ENCODE measurements around the gene MOXD1. TPM values are rescaled to one million over a fixed set of nuclear protein-coding genes. Genes with fewer than 3 reads are reported as not detected.

MOXD1 gene
- total RNA-seq, 2 experiments from 2014 or later, result 0.74 TPM; not detected in 1

- H3K4me3 ChIP-seq (ENCODE audit: low read depth, low read length, poor library complexity, severe bottlenecking), result no peak overlapping the region
- H3K4me2 ChIP-seq (ENCODE audit: low read length), result no peak overlapping the region
- no peaks in the 10 kb centered on the region for H4K20me1 ChIP-seq (ENCODE audit: insufficient read depth, low read length)
- peaks cover 11% of the 10 kb centered on the region for H3K9me3 ChIP-seq (ENCODE audit: low read length)
- no peaks in the 10 kb centered on the region for H3K9me2 ChIP-seq (ENCODE audit: insufficient read depth, low read length)
- no peaks in the 10 kb centered on the region for H3K79me2 ChIP-seq (ENCODE audit: insufficient read depth, low read depth, low read length)
- H3K4me1 ChIP-seq (ENCODE audit: insufficient read depth, low read length, poor library complexity, severe bottlenecking), result peaks cover 35% of the 10 kb centered on the region
- H3K36me3 ChIP-seq (ENCODE audit: insufficient read depth, low read length), result no peaks in the 10 kb centered on the region
- peak overlapping the region; percentile 62; the same call in 1 of the 2 replicates for H2AFZ ChIP-seq (ENCODE audit: low read length)
- ChIA-PET POLR2A (interaction anchor here (0.5 to 2.7 kb wide), 9 partner anchors 9 to 511 kb away, joined by 3 to 22 read pairs (median 3); partner anchors contain the start of gene STX7), CTCF (ENCODE audit: unreplicated experiment) (interaction anchor here (0.8 to 1.8 kb wide), 5 partner anchors 19 to 373 kb away, joined by 3 to 21 read pairs (median 4); no protein-coding TSS in a partner anchor)
- peak; percentile 80 for DNase-seq (ENCODE audit: low spot score)
- TF ChIP-seq EZH2phosphoT487 (IDR thresholded peaks at IDR 0.05; ENCODE audit: borderline replicate concordance, low read depth, low read length) (no peak), CTCF (conservative IDR thresholded peaks at IDR 0.05; ENCODE audit: low read length) (peak; percentile 95)
- no TSS peak for BruUV-seq (replicated peaks)
- H3K27ac ChIP-seq (ENCODE audit: low read depth, low read length, poor library complexity, severe bottlenecking), result no peak overlapping the region
- intact Hi-C loops (cut with micrococcal nuclease; ENCODE audit: unreplicated experiment), result loop anchor here (1.0 kb wide), 2 partner anchors 19 to 373 kb away; no protein-coding TSS in a partner anchor
Measured at GRCh38 chr6:132298344-132298949, 102.8 kb downstream of the MOXD1 start.

GRCh38 chr6:132289756-132290155, 111.5 kb downstream of the MOXD1 start:
- Histone ChIP-seq H3K4me2 (ENCODE audit: low read length) (no peak overlapping the region), H3K4me3 (ENCODE audit: low read depth, low read length, poor library complexity, severe bottlenecking) (no peak overlapping the region), H3K79me2 (ENCODE audit: insufficient read depth, low read depth, low read length) (no peaks in the 10 kb centered on the region), H3K9me2 (ENCODE audit: insufficient read depth, low read length) (no peaks in the 10 kb centered on the region), H2AFZ (ENCODE audit: low read length) (no peak overlapping the region; the same call in 1 of the 2 replicates), H3K36me3 (ENCODE audit: insufficient read depth, low read length) (no peaks in the 10 kb centered on the region), H4K20me1 (ENCODE audit: insufficient read depth, low read length) (no peaks in the 10 kb centered on the region), H3K4me1 (ENCODE audit: insufficient read depth, low read length, poor library complexity, severe bottlenecking) (peaks cover 15% of the 10 kb centered on the region), H3K27ac (ENCODE audit: low read depth, low read length, poor library complexity, severe bottlenecking) (no peak overlapping the region), H3K9me3 (ENCODE audit: low read length) (peaks cover 3% of the 10 kb centered on the region; the same call in 1 of the 2 replicates)
- CTCF ChIA-PET (ENCODE audit: unreplicated experiment), result interaction anchor here (2.0 kb wide), 1 partner anchor 10 kb away, joined by 10 read pairs; no protein-coding TSS in a partner anchor
- TF ChIP-seq EZH2phosphoT487 (IDR thresholded peaks at IDR 0.05; ENCODE audit: borderline replicate concordance, low read depth, low read length) (no peak), CTCF (conservative IDR thresholded peaks at IDR 0.05; ENCODE audit: low read length) (no peak)
- POLR2A ChIA-PET, result interaction anchor here (0.6 to 4.0 kb wide), 7 partner anchors 9 to 894 kb away, joined by 4 to 20 read pairs (median 8); no protein-coding TSS in a partner anchor
- BruUV-seq (replicated peaks), result no TSS peak
- intact Hi-C loops (cut with micrococcal nuclease; ENCODE audit: unreplicated experiment), result no loop called here
- DNase-seq (ENCODE audit: low spot score), result no peak

- H2AFZ ChIP-seq (ENCODE audit: low read length), result peak overlapping the region; percentile 76; the same call in 1 of the 2 replicates
- H4K20me1 ChIP-seq (ENCODE audit: insufficient read depth, low read length), result no peaks in the 10 kb centered on the region
- peaks cover 15% of the 10 kb centered on the region for H3K4me1 ChIP-seq (ENCODE audit: insufficient read depth, low read length, poor library complexity, severe bottlenecking)
- H3K36me3 ChIP-seq (ENCODE audit: insufficient read depth, low read length), result no peaks in the 10 kb centered on the region; the same call in 1 of the 2 replicates
- TF ChIP-seq EZH2phosphoT487 (IDR thresholded peaks at IDR 0.05; ENCODE audit: borderline replicate concordance, low read depth, low read length) (no peak), CTCF (conservative IDR thresholded peaks at IDR 0.05; ENCODE audit: low read length) (no peak)
- BruUV-seq (replicated peaks), result no TSS peak
- H3K4me2 ChIP-seq (ENCODE audit: low read length), result no peak overlapping the region
- H3K9me2 ChIP-seq (ENCODE audit: insufficient read depth, low read length), result no peaks in the 10 kb centered on the region
- intact Hi-C loops (cut with micrococcal nuclease; ENCODE audit: unreplicated experiment), result no loop called here
- ChIA-PET POLR2A (no interaction called here), CTCF (ENCODE audit: unreplicated experiment) (interaction anchor here (1.9 kb wide), 1 partner anchor 17 kb away, joined by 5 read pairs; no protein-coding TSS in a partner anchor)
- H3K27ac ChIP-seq (ENCODE audit: low read depth, low read length, poor library complexity, severe bottlenecking), result no peak overlapping the region
- H3K79me2 ChIP-seq (ENCODE audit: insufficient read depth, low read depth, low read length), result no peaks in the 10 kb centered on the region
- no peak overlapping the region for H3K4me3 ChIP-seq (ENCODE audit: low read depth, low read length, poor library complexity, severe bottlenecking)
- H3K9me3 ChIP-seq (ENCODE audit: low read length), result peaks cover 4% of the 10 kb centered on the region; the same call in 1 of the 2 replicates
- DNase-seq (ENCODE audit: low spot score), result no peak
Measured at GRCh38 chr6:132287101-132287500, 114.2 kb downstream of the MOXD1 start.
